ENCODE measurements around the gene TMEM132A. TPM values are rescaled to one million over a fixed set of nuclear protein-coding genes. Genes with fewer than 3 reads are reported as not detected.

Gene TMEM132A
- total RNA-seq, 1 donor from 2014 or later, result 14.6 TPM

DNA sequence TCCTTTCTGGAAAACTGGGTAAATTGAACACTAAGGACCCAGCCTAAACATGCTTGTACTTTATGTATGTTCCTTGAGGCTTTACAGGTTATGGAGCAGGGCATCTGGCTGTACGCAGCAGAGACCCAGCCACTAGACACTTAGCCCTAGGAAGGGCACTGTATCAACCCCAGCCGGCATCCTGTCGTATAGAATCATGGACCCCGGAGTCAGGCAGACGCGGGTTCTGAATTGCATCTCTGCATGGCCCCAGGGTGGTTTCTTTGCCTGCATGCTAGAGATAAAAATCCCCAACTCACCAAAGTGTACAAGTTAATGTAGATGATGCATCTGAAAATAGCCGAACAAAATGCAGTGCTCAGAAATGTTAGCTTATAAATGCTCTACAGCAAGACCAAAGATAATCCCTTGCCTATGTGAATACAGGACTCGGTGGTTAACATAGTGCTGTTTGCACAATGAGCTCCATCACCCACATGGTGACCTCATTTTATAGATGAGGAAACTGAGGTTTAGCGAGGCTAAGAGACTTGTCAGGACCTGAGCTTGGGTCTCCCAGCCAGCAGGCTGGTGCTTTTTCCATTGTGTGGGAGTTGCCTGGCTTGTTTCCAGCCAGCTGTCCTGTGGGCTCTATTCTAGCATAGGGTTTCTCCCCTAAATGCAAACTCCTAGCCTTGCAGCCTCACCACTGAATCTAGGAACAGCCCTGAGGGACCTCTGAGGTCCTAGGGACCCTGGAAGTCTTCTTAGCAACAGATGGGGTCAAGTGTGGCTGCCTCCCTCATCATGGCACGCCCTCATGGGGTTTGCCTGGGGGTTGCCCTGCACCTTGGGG, 54.5 kb downstream of the TMEM132A start:
- peaks cover 0 to 4% (median 0%) of the 10 kb centered on the region in 3 donors for H3K27me3 ChIP-seq (ENCODE audit: control insufficient read depth in 3 of 3, insufficient read depth in 3 of 3, low read length in 3 of 3)
- H3K27ac ChIP-seq (ENCODE audit: low read depth, low read length), result no peak overlapping the region
- H3K9ac ChIP-seq (ENCODE audit: low read depth in 1 of 3, low read length in 3 of 3), result no peak overlapping the region
- peaks cover 0 to under 1% (median 0%) of the 10 kb centered on the region in 3 donors for H3K9me3 ChIP-seq (ENCODE audit: control insufficient read depth in 3 of 3, low read length in 3 of 3)
- no peak overlapping the region for H3K4me3 ChIP-seq (ENCODE audit: low read length in 3 of 3)
- no peaks in the 10 kb centered on the region for H3K4me1 ChIP-seq (ENCODE audit: control insufficient read depth in 3 of 3, insufficient read depth in 3 of 3, low read length in 3 of 3)
- H3K36me3 ChIP-seq (ENCODE audit: control insufficient read depth in 3 of 3, insufficient read depth in 3 of 3, low read length in 3 of 3), result no peaks in the 10 kb centered on the region

DNA sequence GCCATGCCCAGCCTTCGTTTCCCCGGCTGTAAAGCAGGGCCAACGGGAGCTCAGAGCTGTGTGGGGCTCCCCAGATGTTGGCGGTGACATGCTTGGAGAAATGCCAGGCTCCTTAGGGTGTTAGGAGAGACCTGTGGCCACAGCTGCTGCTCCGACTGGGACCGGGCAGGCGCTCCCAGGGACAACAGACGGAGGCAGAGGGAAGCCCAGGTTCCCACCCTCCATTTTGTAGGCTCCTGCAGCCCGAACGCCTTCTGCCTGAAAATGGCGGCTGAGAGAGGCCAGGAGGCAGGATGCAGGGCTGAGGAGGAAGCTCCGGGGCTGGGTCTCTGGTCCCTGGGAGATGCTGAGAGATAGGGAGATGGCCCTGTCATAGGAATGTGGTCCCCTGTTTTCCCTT, 57.3 kb downstream of the TMEM132A start:
- H3K4me3 ChIP-seq (ENCODE audit: low read length in 3 of 3), result no peak overlapping the region
- no peak overlapping the region for H3K27ac ChIP-seq (ENCODE audit: low read depth, low read length)
- peaks cover 0 to 8% (median 2%) of the 10 kb centered on the region in 3 donors for H3K27me3 ChIP-seq (ENCODE audit: control insufficient read depth in 3 of 3, insufficient read depth in 3 of 3, low read length in 3 of 3)
- H3K9me3 ChIP-seq (ENCODE audit: control insufficient read depth in 3 of 3, low read length in 3 of 3), result peaks cover 0 to 3% (median 0%) of the 10 kb centered on the region in 3 donors
- H3K9ac ChIP-seq (ENCODE audit: low read depth in 1 of 3, low read length in 3 of 3), result no peak overlapping the region
- no peaks in the 10 kb centered on the region for H3K4me1 ChIP-seq (ENCODE audit: control insufficient read depth in 3 of 3, insufficient read depth in 3 of 3, low read length in 3 of 3)
- H3K36me3 ChIP-seq (ENCODE audit: control insufficient read depth in 3 of 3, insufficient read depth in 3 of 3, low read length in 3 of 3), result no peaks in the 10 kb centered on the region

DNA sequence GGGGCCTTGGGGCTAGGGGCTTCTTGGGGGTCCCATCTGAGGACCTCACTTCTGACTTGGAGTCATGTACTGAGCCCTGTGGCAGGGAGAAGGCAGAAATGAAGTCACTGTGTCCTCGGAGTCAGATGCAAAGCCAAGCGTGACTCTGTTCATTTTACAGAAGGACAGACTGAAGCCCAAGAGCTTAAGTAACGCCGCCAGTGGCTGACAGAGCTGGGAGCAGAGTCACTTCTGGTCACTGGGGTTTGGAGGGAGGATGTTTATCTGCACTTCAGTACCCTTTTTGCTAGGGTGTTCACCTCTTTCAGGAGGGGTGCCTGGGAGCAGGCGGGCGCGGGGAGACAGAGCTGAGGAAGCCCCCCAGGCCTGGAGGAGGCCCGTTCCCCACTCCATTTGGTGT, 57.9 kb downstream of the TMEM132A start:
- H3K4me3 ChIP-seq (ENCODE audit: low read length in 3 of 3), result no peak overlapping the region
- peaks cover 0 to 3% (median 0%) of the 10 kb centered on the region in 3 donors for H3K9me3 ChIP-seq (ENCODE audit: control insufficient read depth in 3 of 3, low read length in 3 of 3)
- H3K27me3 ChIP-seq (ENCODE audit: control insufficient read depth in 3 of 3, insufficient read depth in 3 of 3, low read length in 3 of 3), result peaks cover 0 to 11% (median 2%) of the 10 kb centered on the region in 3 donors
- H3K4me1 ChIP-seq (ENCODE audit: control insufficient read depth in 3 of 3, insufficient read depth in 3 of 3, low read length in 3 of 3), result no peaks in the 10 kb centered on the region
- H3K9ac ChIP-seq (ENCODE audit: low read depth in 1 of 3, low read length in 3 of 3), result no peak overlapping the region
- H3K36me3 ChIP-seq (ENCODE audit: control insufficient read depth in 3 of 3, insufficient read depth in 3 of 3, low read length in 3 of 3), result no peaks in the 10 kb centered on the region
- H3K27ac ChIP-seq (ENCODE audit: low read depth, low read length), result no peak overlapping the region

DNA sequence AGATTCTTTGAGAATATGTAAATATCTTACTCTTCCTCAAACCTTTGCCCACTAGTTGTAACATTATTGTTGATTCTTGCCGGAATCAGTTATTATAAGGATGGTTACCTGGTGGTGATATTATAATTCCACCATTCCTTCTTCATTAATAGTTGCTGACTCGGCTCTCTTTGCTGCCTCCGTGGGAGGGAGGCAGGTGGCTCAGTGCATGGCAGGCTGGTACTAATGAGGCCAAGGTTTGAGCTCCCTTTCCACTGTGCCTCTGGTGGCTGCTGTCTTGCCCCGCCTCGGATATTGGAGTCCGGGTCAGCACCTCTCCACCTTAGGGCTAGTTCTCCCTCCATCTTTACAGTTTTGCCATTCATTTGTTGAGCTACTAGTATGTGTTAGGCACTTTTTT, 59.9 kb downstream of the TMEM132A start:
- Histone ChIP-seq H3K9me3 (ENCODE audit: control insufficient read depth in 3 of 3, low read length in 3 of 3) (peaks cover 0 to 3% (median 0%) of the 10 kb centered on the region in 3 donors), H3K36me3 (ENCODE audit: control insufficient read depth in 3 of 3, insufficient read depth in 3 of 3, low read length in 3 of 3) (no peaks in the 10 kb centered on the region), H3K4me3 (ENCODE audit: low read length in 3 of 3) (no peak overlapping the region), H3K27me3 (ENCODE audit: control insufficient read depth in 3 of 3, insufficient read depth in 3 of 3, low read length in 3 of 3) (peaks cover 0 to 21% (median 9%) of the 10 kb centered on the region in 3 donors), H3K27ac (ENCODE audit: low read depth, low read length) (no peak overlapping the region), H3K9ac (ENCODE audit: low read depth in 1 of 3, low read length in 3 of 3) (no peak overlapping the region), H3K4me1 (ENCODE audit: control insufficient read depth in 3 of 3, insufficient read depth in 3 of 3, low read length in 3 of 3) (no peaks in the 10 kb centered on the region)

DNA sequence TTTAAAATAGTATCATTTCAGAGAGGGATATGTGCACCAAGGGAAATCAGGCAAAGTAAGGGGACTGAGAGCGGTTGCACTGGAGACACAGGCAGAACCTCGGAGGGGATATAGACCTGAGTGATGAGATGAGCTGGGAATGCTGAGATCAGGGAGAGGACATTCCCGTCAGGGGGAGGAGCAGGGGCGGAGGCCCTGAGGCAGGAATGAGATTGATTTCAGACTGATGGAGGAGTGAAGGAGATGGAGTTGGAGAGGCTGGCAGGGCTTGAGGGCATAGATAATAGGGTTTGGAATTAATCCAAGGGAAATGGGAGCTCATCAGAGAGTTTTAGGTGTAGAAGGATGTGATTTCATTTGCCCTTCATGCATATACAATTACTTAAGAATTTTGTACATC, 60.4 kb downstream of the TMEM132A start:
- Histone ChIP-seq H3K36me3 (ENCODE audit: control insufficient read depth in 3 of 3, insufficient read depth in 3 of 3, low read length in 3 of 3) (no peaks in the 10 kb centered on the region), H3K4me3 (ENCODE audit: low read length in 3 of 3) (no peak overlapping the region), H3K27me3 (ENCODE audit: control insufficient read depth in 3 of 3, insufficient read depth in 3 of 3, low read length in 3 of 3) (peaks cover 0 to 21% (median 9%) of the 10 kb centered on the region in 3 donors), H3K9ac (ENCODE audit: low read depth in 1 of 3, low read length in 3 of 3) (no peak overlapping the region), H3K9me3 (ENCODE audit: control insufficient read depth in 3 of 3, low read length in 3 of 3) (peaks cover 0 to 3% (median 0%) of the 10 kb centered on the region in 3 donors), H3K4me1 (ENCODE audit: control insufficient read depth in 3 of 3, insufficient read depth in 3 of 3, low read length in 3 of 3) (no peaks in the 10 kb centered on the region), H3K27ac (ENCODE audit: low read depth, low read length) (no peak overlapping the region)

DNA sequence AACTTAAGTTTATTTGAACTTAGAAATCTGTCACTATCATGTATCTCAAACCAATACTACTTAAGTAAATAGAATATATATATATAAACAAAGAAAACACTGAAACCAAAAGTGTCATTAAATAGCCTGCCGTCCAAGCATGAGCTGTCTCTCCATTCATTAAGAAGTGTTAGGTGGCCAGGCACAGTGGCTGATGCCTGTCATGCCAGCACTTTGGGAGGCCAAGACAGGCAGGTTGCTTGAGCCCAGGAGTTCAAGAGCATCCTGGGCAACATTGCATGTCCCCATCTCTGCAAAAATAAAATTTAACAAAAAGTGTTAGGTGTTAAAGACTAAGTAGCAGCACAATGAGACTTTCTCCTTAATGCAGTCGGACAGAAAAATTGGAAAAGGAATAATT, 61.2 kb downstream of the TMEM132A start:
- H3K27ac ChIP-seq (ENCODE audit: low read depth, low read length), result no peak overlapping the region

DNA sequence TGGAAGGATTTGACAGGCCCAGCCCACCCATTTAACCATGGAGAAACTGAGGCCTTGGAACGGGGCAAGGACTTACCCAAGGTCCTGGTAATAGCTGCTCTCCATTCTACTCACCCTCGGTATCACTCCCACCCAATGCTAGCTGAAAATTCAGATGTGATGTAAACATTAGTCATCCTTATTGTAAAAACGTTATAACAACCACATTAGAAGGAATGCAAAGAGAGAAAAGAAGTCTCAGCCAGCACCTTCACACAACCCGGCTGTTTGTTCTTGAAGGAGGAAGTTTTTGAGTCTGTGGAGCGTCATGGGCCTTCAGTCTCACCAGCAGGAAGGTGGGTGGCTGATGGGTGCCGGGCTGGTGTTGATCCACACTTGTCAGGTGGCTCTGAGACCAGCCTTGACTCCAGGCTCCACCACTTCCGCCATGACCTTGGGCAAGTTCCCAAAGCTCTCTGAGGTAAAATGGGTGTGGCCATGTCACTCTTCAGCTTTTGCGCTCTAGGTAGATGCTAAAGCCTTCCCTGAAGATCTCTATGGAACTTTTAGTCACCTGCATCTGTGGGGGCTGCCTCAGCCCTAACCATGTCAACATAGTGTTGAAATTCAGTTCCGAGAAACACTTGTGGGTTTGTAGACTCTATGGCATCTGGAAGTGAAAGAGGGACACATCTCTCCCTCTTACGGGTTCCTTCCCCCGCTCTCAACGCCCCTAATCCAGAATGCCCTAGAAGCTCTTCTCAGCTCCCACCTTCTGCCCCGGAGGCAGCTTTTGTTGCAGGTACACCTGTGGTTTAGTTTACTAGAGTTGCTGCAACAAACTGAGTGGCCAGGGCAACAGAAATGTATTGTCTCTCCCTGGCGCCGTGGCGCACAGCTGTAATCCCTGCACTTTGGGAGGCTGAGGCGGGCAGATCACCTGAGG, 62.0 kb downstream of the TMEM132A start:
- Histone ChIP-seq H3K36me3 (ENCODE audit: control insufficient read depth in 3 of 3, insufficient read depth in 3 of 3, low read length in 3 of 3) (no peaks in the 10 kb centered on the region), H3K27ac (ENCODE audit: low read depth, low read length) (no peak overlapping the region), H3K27me3 (ENCODE audit: control insufficient read depth in 3 of 3, insufficient read depth in 3 of 3, low read length in 3 of 3) (peaks cover 0 to 20% (median 10%) of the 10 kb centered on the region in 3 donors), H3K9me3 (ENCODE audit: control insufficient read depth in 3 of 3, low read length in 3 of 3) (peaks cover 0 to 3% (median 0%) of the 10 kb centered on the region in 3 donors), H3K4me1 (ENCODE audit: control insufficient read depth in 3 of 3, insufficient read depth in 3 of 3, low read length in 3 of 3) (no peaks in the 10 kb centered on the region), H3K9ac (ENCODE audit: low read depth in 1 of 3, low read length in 3 of 3) (no peak overlapping the region), H3K4me3 (ENCODE audit: low read length in 3 of 3) (no peak overlapping the region)

More for the DNA sequence above, 61.2 kb downstream of the TMEM132A start:
- Histone ChIP-seq H3K36me3 (ENCODE audit: control insufficient read depth in 3 of 3, insufficient read depth in 3 of 3, low read length in 3 of 3) (no peaks in the 10 kb centered on the region), H3K9me3 (ENCODE audit: control insufficient read depth in 3 of 3, low read length in 3 of 3) (peaks cover 0 to 3% (median 0%) of the 10 kb centered on the region in 3 donors), H3K9ac (ENCODE audit: low read depth in 1 of 3, low read length in 3 of 3) (no peak overlapping the region), H3K27me3 (ENCODE audit: control insufficient read depth in 3 of 3, insufficient read depth in 3 of 3, low read length in 3 of 3) (peaks cover 0 to 21% (median 9%) of the 10 kb centered on the region in 3 donors), H3K4me3 (ENCODE audit: low read length in 3 of 3) (no peak overlapping the region), H3K4me1 (ENCODE audit: control insufficient read depth in 3 of 3, insufficient read depth in 3 of 3, low read length in 3 of 3) (no peaks in the 10 kb centered on the region)

Small RNA genes lying within 50 kb of the gene (small RNA-seq; reads per million reads assigned to genes)
- not detected for gene RNU6-933P

Other genes starting within 250 kb of the TMEM132A start
- gene MS4A8, start 224.8 kb upstream of the TMEM132A start, total RNA-seq, result 3.7 TPM
- gene MS4A18, start 199.7 kb upstream of the TMEM132A start, total RNA-seq, result not detected
- gene MS4A15, start 167.6 kb upstream of the TMEM132A start, total RNA-seq, result not detected
- not detected for gene MS4A10, start 139.1 kb upstream of the TMEM132A start, total RNA-seq
- gene CCDC86, start 82.3 kb upstream of the TMEM132A start, total RNA-seq, result 4.7 TPM
- gene PTGDR2, start 68.5 kb upstream of the TMEM132A start, total RNA-seq, result 0.52 TPM
- not detected for gene ZP1, start 56.9 kb upstream of the TMEM132A start, total RNA-seq
- gene PRPF19, start 17.9 kb upstream of the TMEM132A start, total RNA-seq, result 27.7 TPM
- 45.4 TPM for gene TMEM109, start 10.3 kb upstream of the TMEM132A start, total RNA-seq
- gene SLC15A3, start 27.7 kb downstream of the TMEM132A start, total RNA-seq, result 16.7 TPM
- gene CD6, start 47.2 kb downstream of the TMEM132A start, total RNA-seq, result under 0.01 TPM
- not detected for gene CD5, start 178.0 kb downstream of the TMEM132A start, total RNA-seq
- gene VPS37C, start 237.0 kb downstream of the TMEM132A start, total RNA-seq, result 5.7 TPM